ENCODE results near the gene MAPK8IP2. TPM values are rescaled to one million over a fixed set of nuclear protein-coding genes. Genes with fewer than 3 reads are reported as not detected.
A peak's percentile ranks its signal among the peaks of the same experiment; 100 is the strongest.
"Not testable (repeated sequence)": the region's sequence is repeated elsewhere in the genome, so short reads cannot be mapped to it uniquely, and the experiment has no call there.

The MAPK8IP2 gene
- total RNA-seq, 1 donor from 2014 or later, result 0.72 TPM

- peak; percentile 38 for DNase-seq (ENCODE audit: low spot score)
Observed at GRCh38 chr22:50599816-50600455, 657 bp upstream of the MAPK8IP2 start.

DNA sequence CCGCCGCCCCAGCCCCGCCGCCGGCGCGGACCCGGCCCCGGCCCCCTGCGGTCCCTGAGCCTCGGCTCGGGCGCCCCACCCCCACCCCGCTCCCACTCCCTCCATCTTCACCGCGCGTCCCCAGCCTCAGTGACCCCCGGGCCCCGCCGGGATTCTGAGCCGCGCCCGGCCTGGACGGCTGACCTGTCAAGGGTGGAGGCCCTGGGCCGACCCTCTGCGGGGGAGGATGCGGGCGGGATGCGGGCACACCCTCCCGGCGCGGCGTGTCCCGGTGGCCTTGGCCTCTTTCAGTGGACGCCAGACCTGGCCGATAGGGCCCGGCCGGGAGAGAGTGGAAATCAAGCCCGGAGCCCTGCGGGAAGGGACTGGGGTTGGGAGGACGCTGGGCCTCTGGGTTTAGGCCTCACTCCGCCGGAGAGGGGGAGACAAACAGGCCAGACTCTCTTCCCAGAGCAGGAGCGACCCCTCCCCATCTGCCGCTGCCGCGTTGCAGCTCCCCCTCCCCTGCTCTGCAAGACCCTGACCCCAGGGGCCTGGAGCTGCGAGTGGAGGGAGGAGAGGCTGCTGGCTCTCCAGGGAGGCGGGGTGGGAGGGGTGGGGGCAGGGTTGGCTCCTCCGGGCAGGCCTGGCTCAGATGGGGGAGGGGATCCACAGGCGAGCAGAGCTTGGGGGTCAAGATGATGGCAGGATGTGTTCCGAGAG lies 525 bp downstream of the MAPK8IP2 start:
- DNase-seq (ENCODE audit: low spot score), result no peak

- no peak for DNase-seq (ENCODE audit: low spot score)
Observed at GRCh38 chr22:50601669-50602337, 1.2 kb downstream of the MAPK8IP2 start.

GRCh38 chr22:50602338-50602700 lies 1.7 kb downstream of the MAPK8IP2 start:
- DNase-seq (ENCODE audit: low spot score), result no peak

DNA sequence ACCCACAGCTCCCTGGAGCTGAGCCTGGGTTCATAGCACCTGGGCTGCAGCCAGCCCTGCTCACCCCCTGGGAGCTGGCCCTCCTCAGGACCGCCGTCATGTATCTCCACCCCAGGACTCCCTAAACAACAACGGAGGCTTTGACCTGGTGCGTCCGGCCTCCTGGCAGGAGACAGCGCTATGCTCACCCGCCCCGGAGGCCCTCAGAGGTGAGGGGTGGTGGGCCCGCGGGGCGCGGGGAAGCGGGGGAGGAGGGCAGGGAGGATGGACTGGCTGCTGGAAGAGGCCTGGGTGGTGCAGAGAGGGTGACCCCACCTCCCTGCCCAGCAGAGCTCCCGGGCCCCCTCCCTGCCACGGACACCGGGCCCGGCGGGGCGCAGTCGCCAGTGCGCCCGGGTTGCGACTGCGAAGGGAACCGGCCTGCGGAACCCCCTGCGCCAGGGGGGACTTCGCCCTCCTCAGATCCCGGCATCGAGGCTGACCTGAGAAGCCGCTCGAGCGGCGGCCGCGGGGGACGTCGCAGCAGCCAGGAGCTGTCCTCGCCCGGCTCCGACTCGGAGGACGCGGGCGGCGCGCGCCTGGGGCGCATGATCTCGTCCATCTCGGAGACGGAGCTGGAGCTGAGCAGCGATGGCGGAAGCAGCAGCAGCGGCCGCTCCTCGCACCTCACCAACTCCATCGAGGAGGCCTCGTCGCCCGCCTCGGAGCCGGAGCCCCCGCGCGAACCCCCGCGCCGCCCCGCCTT lies 3.1 kb downstream of the MAPK8IP2 start:
- no peak for DNase-seq (ENCODE audit: low spot score)

- DNase-seq (ENCODE audit: low spot score), result no peak
Observed at GRCh38 chr22:50604256-50605001, 3.8 kb downstream of the MAPK8IP2 start.

DNA sequence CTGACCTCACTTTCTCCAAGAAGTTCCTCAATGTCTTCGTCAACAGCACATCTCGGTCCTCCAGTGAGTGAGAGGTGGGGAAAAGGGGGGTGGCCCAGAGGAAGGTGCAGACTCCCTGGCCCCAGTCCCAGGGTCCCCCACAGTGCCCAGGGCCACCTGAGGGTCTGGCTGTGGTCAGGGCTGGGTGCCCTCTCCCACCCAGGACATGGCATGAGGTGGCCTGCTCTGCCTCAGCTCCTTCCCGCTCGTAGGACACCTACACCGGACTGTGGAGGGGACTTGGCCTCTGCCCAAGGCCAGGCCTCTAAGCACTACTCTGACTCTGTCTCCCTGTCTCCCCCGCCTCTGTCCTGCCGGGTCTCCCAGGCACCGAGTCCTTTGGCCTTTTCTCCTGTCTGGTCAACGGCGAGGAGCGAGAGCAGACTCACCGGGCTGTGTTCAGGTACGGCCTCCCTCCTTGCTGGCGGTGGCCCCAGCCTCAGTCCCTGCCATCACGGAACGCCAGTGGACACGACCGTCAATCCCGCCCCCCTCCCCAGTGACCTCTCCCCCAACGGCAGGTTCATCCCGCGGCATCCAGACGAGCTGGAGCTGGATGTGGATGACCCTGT lies 4.5 kb downstream of the MAPK8IP2 start:
- no peak for DNase-seq (ENCODE audit: low spot score)

DNA sequence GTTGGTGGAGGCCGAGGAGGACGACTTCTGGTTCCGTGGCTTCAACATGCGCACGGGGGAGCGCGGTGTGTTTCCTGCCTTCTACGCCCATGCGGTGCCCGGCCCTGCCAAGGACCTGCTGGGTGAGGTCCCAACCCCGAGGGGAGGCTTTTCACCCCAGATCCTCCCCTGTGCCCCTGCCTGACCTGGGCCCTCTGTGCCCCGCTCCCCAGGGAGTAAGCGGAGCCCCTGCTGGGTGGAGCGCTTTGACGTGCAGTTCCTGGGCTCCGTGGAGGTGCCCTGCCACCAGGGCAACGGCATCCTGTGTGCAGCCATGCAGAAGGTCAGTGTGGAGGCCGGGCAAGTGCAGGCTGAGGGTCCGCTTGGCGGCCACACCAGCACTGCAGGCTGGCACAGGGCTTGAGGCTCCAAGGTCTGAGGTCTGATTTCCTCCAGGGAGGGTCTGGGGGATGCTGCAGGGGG lies 5.1 kb downstream of the MAPK8IP2 start:
- no peak for DNase-seq (ENCODE audit: low spot score)

DNA sequence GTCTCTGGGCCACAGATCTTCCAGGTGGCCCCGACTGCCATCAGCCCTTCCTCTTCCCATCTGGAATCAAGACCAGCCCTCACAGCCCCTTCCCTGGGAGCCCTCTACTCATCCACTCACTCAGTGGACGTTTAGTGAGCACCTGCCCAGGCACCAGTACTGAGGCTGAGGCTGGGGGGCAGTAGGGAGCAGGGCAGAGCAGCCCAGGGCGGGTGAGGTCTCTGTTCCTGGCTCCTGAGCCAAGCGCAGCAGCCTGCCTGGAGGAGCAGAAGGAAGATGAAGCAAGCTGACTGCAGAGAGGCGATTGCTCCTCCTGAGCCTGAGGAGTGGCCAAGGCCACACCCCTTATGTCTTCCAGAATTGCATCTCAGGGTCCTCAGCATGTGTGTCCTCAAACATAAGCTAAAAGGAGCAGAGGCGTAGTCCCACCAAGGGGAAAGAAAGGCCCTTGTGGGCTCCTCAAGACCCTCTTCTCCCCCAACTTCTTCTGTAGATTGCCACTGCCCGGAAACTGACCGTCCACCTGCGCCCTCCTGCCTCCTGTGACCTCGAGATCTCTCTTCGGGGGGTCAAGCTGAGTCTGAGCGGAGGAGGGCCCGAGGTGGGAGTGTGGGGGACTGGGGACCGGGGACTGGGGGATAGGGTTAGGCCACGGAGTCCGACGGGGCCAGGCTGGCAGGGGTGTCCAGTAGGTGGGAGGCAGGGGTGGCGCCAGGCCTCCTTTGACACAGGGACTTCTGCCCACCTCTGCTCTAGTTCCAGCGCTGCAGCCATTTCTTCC lies 5.8 kb downstream of the MAPK8IP2 start:
- no peak for DNase-seq (ENCODE audit: low spot score)

GRCh38 chr22:50606946-50607658 lies 6.5 kb downstream of the MAPK8IP2 start:
- no peak for DNase-seq (ENCODE audit: low spot score)

DNA sequence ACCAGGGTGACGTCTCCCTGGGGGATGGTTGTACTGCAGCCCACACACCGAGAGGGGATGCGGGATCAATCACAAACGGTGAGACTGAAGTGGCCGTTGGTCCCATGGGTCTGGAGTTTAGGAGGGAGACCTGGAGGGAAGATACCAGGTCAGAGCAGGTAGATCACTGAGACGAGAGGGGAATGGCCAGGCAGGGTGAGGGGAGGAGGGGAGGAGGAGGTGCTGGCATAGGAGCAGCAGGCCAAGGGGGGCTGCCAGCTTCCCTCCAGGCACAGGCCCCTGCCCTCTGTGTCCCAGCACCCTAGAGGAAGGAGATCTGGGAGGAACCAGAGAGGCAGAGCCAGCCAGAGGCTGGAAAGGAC lies 7.0 kb downstream of the MAPK8IP2 start:
- no peak for DNase-seq (ENCODE audit: low spot score)

DNA sequence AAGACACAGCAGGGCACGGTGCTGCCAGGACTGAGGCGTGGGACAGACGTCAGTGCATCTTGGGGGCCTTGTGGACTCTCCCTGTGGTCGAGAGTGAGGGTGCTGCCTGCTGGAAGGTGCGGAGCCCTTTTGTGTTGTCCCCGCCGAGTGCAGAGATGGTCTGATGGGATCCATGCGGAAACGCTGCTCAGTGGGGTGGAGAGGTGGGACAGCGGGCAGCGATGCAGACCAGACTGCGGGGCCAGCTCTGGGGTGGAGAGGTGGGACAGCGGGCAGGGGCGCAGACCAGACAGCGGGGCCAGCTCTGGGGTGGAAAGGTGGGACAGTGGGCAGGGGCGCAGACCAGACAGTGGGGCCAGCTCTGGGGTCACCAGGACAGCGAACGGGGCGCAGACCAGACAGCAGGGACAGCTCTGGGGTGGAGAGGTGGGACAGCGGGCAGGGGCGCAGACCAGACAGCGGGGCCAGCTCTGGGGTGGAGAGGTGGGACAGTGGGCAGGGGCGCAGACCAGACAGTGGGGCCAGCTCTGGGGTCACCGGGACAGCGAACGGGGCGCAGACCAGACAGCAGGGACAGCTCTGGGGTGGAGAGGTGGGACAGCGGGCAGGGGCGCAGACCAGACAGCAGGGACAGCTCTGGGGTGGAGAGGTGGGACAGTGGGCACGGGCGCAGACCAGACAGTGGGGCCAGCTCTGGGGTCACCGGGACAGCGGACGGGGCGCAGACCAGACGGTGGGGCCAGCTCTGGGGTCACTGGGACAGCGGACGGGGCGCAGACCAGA lies 7.7 kb downstream of the MAPK8IP2 start:
- not testable (repeated sequence) for DNase-seq (ENCODE audit: low spot score)

GRCh38 chr22:50608996-50609395 lies 8.4 kb downstream of the MAPK8IP2 start:
- no peak for DNase-seq (ENCODE audit: low spot score)

DNA sequence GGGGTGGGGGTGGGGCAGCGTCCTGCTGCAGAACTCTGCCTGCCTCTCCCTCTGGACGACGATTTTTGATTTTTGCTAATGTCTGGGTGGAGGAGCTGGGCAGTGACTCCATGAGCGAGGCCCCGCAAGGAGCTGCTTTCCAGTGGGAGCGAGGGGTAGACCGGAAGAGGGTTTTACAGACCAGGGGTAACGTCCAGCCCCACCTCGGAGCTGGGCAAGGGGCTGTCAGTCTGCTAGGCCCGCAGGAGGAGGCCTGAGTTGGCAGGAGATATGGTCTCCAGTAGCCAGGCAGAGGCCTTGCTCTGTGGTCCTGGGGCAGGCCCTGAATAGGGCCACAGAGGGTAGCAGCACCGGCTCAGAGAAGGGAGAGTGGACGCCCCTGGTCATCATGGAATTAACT lies 9.0 kb downstream of the MAPK8IP2 start:
- no peak for DNase-seq (ENCODE audit: low spot score)

DNA sequence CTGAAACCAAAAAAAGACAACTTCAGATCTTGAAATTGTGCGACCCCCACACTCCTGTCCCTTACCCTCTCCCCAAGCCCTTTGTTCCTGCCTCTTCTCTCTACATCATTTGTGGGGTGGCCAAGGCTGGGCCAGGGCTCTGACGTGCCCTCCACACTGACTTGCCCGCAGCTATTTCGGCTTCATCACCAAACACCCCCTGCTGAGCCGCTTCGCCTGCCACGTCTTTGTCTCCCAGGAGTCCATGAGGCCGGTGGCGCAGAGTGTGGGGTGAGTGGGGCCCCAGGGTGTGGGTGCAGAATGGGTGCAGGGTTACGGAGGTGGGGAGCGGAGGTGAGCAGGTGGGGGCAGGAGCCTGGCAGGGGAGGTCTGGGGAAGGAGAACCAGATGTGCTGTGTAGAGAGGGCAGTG lies 9.5 kb downstream of the MAPK8IP2 start:
- no peak for DNase-seq (ENCODE audit: low spot score)

GRCh38 chr22:50610581-50610980 lies 10.0 kb downstream of the MAPK8IP2 start:
- DNase-seq (ENCODE audit: low spot score), result no peak

- DNase-seq (ENCODE audit: low spot score), result no peak
Observed at GRCh38 chr22:50611341-50612060, 10.9 kb downstream of the MAPK8IP2 start.

DNA sequence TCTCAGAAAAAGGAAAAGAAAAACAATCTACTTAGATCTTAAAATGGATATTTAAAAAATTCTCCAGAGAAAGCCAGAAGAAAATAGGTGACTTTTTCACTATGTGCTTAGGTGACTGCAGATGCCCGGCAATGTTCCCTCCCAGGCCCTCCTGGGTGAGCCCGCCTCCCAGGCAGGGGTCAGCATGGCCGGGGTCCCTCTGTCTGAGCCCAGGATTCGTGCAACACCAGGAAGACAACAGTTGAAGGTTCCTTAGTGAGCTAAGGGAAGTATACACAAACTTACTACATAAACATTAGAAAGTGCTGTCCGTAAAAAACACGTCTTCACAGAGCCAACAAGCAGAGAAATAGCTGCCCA lies 11.6 kb downstream of the MAPK8IP2 start:
- no peak for DNase-seq (ENCODE audit: low spot score)
